HK-2 (cell line): Measurements from ENCODE around the gene EPHA8.

Experiments used
- DNase-seq: peaks from one replicate; pipeline ENCODE4 v3.0.0-alpha.2; 2018; ENCODE audit not compliant: unreplicated experiment

Gene EPHA8

DNA sequence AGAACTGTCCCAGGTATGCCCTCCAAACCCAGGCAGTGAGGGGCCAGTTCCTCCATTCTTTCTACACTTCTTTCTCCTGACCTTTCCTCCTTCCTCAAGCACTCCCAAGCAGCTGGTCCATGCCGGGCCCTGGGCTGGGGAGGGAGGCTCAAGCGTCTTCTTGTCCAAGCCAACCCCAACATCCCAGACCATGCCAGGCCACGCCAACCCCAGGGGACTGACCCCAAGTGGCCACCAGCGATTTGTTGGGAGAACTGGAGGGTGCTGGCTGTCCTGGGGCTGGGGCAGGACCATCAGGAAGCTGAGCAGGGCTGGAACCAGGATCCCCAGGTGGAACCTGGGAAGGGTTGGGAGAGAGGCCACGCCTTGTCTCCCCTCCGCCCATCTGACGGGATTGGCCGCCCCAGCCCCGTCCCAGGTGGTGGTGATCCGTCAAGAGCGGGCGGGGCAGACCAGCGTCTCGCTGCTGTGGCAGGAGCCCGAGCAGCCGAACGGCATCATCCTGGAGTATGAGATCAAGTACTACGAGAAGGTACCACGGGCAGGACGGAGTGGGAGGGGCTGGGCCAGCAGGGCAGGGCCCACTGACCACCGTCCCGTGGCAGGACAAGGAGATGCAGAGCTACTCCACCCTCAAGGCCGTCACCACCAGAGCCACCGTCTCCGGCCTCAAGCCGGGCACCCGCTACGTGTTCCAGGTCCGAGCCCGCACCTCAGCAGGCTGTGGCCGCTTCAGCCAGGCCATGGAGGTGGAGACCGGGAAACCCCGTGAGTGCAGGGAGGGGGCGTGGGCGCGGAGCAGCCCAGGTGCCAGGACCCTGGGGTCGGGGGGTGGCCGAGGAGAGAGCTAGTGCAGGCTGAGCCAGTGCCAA is 29.9 kb downstream of the EPHA8 start:
- DNase-seq, result no peak

DNA sequence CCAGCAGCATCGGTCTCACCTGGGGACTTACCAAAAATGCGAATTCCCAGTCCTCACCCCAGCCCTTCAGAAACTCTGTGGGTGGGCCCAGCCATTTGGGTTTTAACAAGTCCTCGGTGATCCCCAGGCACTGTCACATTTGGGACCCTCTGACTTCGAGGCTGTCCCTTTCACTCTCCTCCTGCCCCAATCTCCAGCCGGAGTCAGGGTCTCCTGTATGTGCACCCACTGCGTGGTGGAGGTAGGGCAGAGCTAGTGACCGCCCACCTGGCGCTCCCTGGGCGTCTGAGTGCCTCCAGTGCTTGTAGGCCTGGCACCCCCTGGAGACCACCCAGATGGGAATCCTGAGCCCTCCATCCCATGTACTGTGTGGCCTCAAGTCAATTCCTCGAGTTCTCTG is 31.1 kb downstream of the EPHA8 start:
- DNase-seq, result no peak

DNA sequence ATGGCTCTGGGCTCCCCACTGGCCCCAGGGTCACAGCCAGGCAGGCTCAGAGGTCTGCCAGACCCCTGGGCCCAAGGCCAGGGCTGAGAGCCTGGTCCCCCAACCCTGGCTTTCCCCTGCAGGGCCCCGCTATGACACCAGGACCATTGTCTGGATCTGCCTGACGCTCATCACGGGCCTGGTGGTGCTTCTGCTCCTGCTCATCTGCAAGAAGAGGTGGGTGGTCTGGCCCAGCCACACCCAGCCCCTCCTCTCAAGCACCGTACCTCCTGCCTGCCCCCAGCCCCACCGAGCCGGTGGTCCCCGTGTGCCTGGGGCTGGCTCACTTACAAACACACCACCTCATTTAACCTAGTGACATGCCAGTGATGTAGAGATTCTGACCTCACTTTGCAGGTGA is 31.8 kb downstream of the EPHA8 start:
- no peak for DNase-seq

DNA sequence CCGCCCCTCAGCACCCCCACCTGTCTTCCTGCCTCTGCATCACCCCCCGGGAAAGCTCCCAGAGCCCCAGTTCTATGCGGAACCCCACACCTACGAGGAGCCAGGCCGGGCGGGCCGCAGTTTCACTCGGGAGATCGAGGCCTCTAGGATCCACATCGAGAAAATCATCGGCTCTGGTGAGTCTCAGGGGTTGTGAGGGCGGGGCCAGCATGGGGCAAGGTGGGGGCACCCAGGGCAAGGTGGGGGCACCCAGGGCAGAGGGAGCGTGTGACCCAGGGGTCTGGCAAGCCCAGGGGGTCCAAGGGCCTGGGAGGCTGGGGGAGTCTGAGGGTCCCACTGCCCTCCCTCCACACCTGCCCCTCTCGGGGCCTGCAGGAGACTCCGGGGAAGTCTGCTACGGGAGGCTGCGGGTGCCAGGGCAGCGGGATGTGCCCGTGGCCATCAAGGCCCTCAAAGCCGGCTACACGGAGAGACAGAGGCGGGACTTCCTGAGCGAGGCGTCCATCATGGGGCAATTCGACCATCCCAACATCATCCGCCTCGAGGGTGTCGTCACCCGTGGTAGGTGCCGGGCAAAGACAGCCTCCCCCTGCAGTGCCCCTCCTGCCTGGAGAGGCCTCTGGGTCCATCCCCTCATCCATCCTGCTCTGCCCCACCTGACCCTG is 34.1 kb downstream of the EPHA8 start:
- no peak for DNase-seq

- DNase-seq, result no peak
Observed at GRCh38 chr1:22597996-22598395, 34.7 kb downstream of the EPHA8 start.

DNA sequence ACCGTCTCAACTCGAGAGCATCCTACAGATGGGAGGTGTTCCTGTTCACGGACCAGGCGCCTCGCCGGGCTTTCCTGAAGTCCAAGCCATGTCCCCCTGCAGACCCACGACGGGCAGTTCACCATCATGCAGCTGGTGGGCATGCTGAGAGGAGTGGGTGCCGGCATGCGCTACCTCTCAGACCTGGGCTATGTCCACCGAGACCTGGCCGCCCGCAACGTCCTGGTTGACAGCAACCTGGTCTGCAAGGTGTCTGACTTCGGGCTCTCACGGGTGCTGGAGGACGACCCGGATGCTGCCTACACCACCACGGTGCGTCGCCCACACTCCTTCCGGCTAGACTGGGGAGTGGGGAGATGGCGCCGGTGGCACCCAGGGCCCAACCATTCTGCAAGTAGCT is 35.4 kb downstream of the EPHA8 start:
- no peak for DNase-seq

DNA sequence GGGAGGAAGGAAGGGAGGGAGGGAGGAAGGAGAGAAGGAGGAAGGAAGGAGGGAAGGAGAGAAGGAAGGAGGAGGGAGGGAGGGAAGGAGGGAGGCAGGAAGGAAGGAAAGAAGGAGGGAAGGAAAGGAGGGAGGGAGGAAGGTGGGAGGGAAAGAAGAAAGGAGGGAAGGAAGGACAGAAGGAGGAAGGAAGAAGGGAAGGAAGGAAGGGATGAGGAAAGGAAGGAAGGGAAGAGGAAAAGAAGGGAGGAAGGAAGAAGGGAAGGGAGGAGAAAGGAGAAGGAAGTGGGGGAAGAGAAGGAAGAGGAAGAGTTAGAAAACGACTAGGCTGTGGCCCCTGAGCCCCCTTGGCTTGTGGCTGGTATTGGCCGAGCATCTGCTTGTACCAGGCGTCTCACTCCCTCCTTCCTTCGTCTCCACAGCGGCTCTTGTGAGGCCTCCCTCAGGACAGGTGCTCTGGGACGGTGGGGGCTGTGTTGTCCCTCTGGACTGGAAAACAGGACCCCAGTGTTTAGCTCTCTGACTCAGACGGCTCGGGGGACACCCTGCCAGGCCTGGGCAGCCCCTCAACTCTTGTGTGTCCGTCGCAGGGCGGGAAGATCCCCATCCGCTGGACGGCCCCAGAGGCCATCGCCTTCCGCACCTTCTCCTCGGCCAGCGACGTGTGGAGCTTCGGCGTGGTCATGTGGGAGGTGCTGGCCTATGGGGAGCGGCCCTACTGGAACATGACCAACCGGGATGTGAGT is 37.0 kb downstream of the EPHA8 start:
- DNase-seq, result no peak

DNA sequence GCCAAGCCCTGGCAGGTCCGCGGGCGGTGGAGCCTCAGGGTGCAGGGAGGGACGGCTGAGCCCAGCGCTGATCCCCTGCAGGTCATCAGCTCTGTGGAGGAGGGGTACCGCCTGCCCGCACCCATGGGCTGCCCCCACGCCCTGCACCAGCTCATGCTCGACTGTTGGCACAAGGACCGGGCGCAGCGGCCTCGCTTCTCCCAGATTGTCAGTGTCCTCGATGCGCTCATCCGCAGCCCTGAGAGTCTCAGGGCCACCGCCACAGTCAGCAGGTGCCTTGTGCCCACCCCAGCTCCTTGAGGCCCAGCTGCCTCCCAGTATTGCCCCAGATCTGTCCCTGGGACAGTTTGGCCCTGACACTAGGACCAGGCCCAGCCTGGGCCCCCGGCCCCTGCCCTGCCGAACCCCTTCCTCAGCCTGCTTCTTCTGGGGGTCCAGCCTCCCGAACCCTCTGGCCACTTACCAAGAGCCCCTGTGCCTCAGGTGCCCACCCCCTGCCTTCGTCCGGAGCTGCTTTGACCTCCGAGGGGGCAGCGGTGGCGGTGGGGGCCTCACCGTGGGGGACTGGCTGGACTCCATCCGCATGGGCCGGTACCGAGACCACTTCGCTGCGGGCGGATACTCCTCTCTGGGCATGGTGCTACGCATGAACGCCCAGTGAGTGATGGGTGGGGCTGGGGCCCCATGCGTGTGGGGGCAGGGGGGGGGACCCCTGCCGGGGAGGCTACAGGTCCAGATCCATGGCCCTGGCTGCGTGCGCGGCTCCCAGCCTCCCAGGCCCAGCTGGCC is 37.7 kb downstream of the EPHA8 start:
- no peak for DNase-seq

GRCh38 chr1:22601610-22602009 is 38.3 kb downstream of the EPHA8 start:
- DNase-seq, result no peak

- DNase-seq, result no peak
Observed at GRCh38 chr1:22602060-22602740, 38.9 kb downstream of the EPHA8 start.

DNA sequence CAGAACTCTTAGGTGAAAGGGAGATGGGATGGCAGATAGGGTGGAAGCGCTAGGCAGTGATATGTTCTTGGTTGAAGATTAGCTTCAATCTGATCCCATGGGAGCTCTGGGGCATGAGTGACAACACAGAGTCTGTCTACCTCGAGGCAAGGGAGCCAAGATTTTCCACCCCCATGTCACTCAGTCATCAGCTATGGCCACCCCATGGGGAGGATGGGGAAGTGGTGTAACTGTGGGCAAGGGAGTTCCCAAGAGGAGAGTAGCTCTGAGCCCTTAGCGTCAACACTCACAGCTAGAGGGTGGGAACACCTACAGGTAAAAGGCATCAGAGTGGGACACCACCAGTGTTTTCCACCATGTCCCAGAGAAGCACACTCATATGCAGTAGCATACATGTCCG is 42.9 kb downstream of the EPHA8 start:
- DNase-seq, result no peak

DNA sequence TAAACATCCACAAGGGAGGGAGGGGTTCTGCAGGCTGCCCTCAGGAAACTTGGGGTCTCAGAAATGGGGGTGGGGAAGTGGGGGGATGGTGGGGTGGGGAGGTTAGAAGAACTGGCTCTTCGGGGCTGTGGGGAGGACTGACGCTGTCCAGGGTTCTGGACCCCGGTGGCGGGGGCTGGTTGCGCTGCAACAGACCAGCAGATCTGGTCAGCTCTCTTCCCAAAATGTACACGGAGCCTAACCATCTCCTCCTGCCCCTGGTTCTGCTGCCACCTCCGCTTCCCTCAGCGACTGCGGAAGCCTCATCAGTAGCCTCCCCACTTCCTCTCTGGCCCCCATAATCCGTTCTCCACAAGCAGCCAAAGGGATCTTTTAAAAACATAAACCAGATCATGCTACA is 43.9 kb downstream of the EPHA8 start:
- DNase-seq, result no peak

GRCh38 chr1:22608361-22608760 is 45.1 kb downstream of the EPHA8 start:
- no peak for DNase-seq

DNA sequence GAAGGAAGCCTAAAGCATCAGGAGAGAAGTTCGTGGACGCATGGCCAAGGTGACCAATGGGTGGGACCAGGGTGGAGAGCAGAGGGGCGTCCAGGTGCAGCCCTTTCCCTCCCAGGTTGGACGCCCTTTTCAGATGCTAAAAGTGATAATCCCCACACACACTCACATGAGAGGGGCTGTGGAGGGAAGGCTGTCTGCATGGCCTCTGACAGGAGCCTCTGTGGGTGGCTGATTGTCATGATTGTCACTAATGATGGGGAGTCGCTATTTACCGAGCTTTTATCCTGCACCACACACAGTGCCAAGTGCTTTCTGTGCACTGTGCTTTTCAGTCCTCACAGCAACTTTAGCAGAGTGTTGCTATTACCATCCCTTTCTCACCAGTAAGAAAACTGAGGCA is 46.0 kb downstream of the EPHA8 start:
- DNase-seq, result no peak

- DNase-seq, result peak; percentile 69
Observed at GRCh38 chr1:22611530-22611947, 48.2 kb downstream of the EPHA8 start.

- DNase-seq, result no peak
Observed at GRCh38 chr1:22612671-22613571, 49.6 kb downstream of the EPHA8 start.

DNA sequence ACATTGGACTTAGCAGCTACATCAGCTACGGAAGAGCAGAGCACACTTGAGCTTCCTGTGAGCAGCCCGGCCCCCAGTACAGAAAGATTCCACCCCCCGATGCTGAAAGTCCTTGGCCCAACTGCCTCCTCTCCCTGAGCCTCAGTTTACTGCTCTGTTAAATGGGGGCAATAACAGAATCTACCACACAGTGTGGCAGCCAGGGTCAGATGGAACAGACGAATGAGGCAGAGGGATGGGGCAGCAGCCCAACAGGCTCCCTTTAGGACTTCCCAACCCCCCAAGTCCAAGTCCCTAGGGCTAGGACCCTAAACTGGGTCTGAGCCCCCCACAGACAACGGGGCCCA is 50.3 kb downstream of the EPHA8 start:
- no peak for DNase-seq

GRCh38 chr1:22613951-22614350 is 50.7 kb downstream of the EPHA8 start:
- DNase-seq, result no peak

DNA sequence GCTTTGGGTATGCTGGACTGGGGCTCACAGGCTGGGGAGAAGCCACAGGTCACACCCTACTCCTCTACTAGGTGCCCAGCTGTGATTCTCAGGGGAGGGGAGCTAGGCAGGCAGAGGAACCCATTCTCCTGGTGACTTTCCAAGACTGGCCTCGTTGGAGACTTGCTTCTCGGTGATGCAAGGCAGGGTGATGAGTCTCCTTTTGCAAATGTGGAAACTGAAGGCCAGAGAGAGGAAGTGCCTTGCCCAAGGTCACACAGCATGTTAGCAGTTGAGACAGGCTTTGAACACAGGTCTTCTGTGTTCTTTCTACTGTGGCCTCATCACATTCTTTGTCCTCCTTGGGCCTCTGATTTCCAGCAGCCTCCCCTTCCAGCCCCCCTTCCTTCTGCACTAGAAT is 52.6 kb downstream of the EPHA8 start:
- no peak for DNase-seq

DNA sequence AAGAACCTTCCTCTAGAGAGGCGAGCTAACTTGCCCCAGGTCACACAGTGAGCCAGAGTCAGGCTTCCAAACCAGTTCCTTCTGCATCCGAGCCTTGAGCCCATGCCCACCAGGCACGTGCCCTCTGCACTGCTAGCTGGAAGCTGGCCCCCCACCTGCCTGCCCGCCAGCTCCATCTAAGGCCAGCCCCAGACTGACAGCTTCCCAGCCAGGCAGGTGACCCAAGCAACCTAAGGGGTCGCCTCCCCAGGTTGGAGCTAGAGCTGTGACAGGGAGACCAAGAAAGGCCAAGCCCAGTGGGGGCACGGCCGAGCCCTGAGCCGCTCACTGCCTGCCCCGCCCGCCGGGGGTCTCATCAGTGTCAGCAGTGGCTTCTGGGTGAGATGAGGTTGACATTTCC is 53.3 kb downstream of the EPHA8 start:
- no peak for DNase-seq
